HCT116 (cell line): ENCODE results near the gene SMIM5. TPM values are rescaled to one million over a fixed set of nuclear protein-coding genes. Genes with fewer than 3 reads are reported as not detected.

Source experiments
- ATAC-seq: fragments of 200-7000 bp; cut with Tn5 transposase; 2 replicates; pipeline ENCODE4 v1.9.1; 2020; ENCODE audit warnings: mild to moderate bottlenecking, moderate library complexity
- BruUV-seq: library from RNA; stranded (reverse); fragments of 400-500 nt; replicated peaks from 2 replicates; lab custom pipeline; 2021; lab: Mats Ljungman, UMichigan
- CTCF ChIA-PET: fragments of 300-600 bp; sonication (Branson Sonifier 250); formaldehyde crosslinking; loops from one replicate; lab custom pipeline; 2021; ENCODE audit warnings: antibody characterized with exemption; lab: Charles Lee
- POLR2A ChIA-PET: fragments of 300-600, 350-600 bp; sonication (Branson Sonifier 250); formaldehyde crosslinking; loops from one replicate; lab custom pipeline; 2021; ENCODE audit warnings: antibody characterized with exemption; lab: Charles Lee
- RAD21 ChIA-PET, 2 experiments: fragments of 300-600 bp; sonication (Branson Sonifier 250); formaldehyde crosslinking; loops; one replicate each; lab custom pipeline; 2023; ENCODE audit warnings: low total read pairs in 2 of 2; ENCODE audit not compliant: uncharacterized antibody in 2 of 2, unreplicated experiment in 2 of 2, low non-redundant PET in 1 of 2; lab: Charles Lee
- DNase-seq: peaks from one replicate; pipeline ENCODE4 v3.0.0-alpha.2; 2010; ENCODE audit warnings: low read depth, low spot score
- H2AFZ ChIP-seq: fragments of 200-600 bp; shearing (Covaris generic), sonication (generic); 2 replicates; pipeline ENCODE4 v1.6.1; 2017; ENCODE audit warnings: low read depth, mixed run types, mixed read lengths, antibody characterized with exemption, low read length; ENCODE audit not compliant: poor library complexity, severe bottlenecking
- H3K27ac ChIP-seq: 2 replicates; pipeline ENCODE4 v1.5.1; 2012; ENCODE audit warnings: low read depth, low read length
- H3K27me3 ChIP-seq: fragments of 200-600 bp; sonication (generic); 2 replicates; pipeline ENCODE4 v1.6.1; 2016; ENCODE audit warnings: mixed run types, low read length, mixed read lengths; ENCODE audit not compliant: insufficient read depth
- H3K36me3 ChIP-seq, 2 experiments: fragments of 200-500 bp in 1 of 2; fragments of 200-600 bp in 1 of 2; sonication (Bioruptor generic) in 1 of 2; sonication (generic) in 1 of 2; 2 replicates each; pipeline versions ENCODE4 v1.5.1 to v1.6.1; 2014 to 2016; ENCODE audit warnings: low read length in 2 of 2, inconsistent platforms in 1 of 2, mixed read lengths in 1 of 2, mixed run types in 1 of 2; ENCODE audit not compliant: insufficient read depth in 2 of 2, control insufficient read depth in 1 of 2
- H3K4me1 ChIP-seq, 2 experiments: fragments of 200-600 bp in 1 of 2; sonication (generic) in 1 of 2; 2 replicates each; pipeline versions ENCODE4 v1.5.1 to v1.6.1; 2012 to 2017; ENCODE audit warnings: low read length in 2 of 2, inconsistent platforms in 1 of 2, mild to moderate bottlenecking in 1 of 2, mixed read lengths in 1 of 2, mixed run types in 1 of 2, moderate library complexity in 1 of 2; ENCODE audit not compliant: insufficient read depth in 2 of 2, control insufficient read depth in 1 of 2
- H3K4me2 ChIP-seq: fragments of 200-600 bp; sonication (generic); 2 replicates; pipeline ENCODE4 v1.6.1; 2017; ENCODE audit warnings: mixed run types, low read length, mixed read lengths
- H3K4me3 ChIP-seq, 2 experiments: fragments of 200-600 bp in 1 of 2; sonication (generic) in 1 of 2; replicated peaks in 1 of 2; 2 replicates each; pipeline ENCODE4 v1.5.1; 2011 to 2016; ENCODE audit warnings: low read length in 2 of 2, control low read depth in 1 of 2, low read depth in 1 of 2, mild to moderate bottlenecking in 1 of 2, mixed read lengths in 1 of 2, mixed run types in 1 of 2
- H3K79me2 ChIP-seq: fragments of 200-600 bp; sonication (generic); 2 replicates; pipeline ENCODE4 v1.6.1; 2017; ENCODE audit warnings: mild to moderate bottlenecking, mixed run types, low read length, moderate library complexity, mixed read lengths; ENCODE audit not compliant: insufficient read depth
- H3K9ac ChIP-seq: fragments of 200-600 bp; sonication (generic); 2 replicates; pipeline ENCODE4 v1.6.1; 2016; ENCODE audit warnings: low read length, mixed read lengths
- H3K9me2 ChIP-seq: fragments of 200-600 bp; sonication (generic), shearing (Covaris generic); 2 replicates; pipeline ENCODE4 v1.6.1; 2017; ENCODE audit warnings: mixed run types, mild to moderate bottlenecking, moderate library complexity; ENCODE audit not compliant: insufficient read depth
- H3K9me3 ChIP-seq, 2 experiments: fragments of 200-500 bp in 1 of 2; fragments of 200-600 bp in 1 of 2; sonication (Bioruptor generic) in 1 of 2; sonication (generic) in 1 of 2; 2 replicates each; pipeline ENCODE4 v1.6.1; 2014 to 2017; ENCODE audit warnings: low read length in 2 of 2, mixed read lengths in 2 of 2, inconsistent platforms in 1 of 2, low read depth in 1 of 2, mild to moderate bottlenecking in 1 of 2, mixed run types in 1 of 2, moderate library complexity in 1 of 2; ENCODE audit not compliant: control insufficient read depth in 1 of 2, insufficient read depth in 1 of 2
- H4K20me1 ChIP-seq: fragments of 200-600 bp; sonication (generic), shearing (Covaris generic); 2 replicates; pipeline ENCODE4 v1.6.1; 2017; ENCODE audit warnings: mixed run types, mild to moderate bottlenecking, moderate library complexity; ENCODE audit not compliant: insufficient read depth
- EZH2 ChIP-seq: fragments of 200-600 bp; sonication (generic); IDR thresholded peaks from 2 replicates; pipeline ENCODE4 v1.6.1; 2017; ENCODE audit warnings: antibody characterized with exemption, mixed run types
- POLR2AphosphoS5 ChIP-seq: IDR thresholded peaks from 2 replicates; pipeline ENCODE4 v1.6.1; 2011; ENCODE audit warnings: mild to moderate bottlenecking, low read depth, low read length, moderate library complexity
- YY1 ChIP-seq: IDR thresholded peaks from 2 replicates; pipeline ENCODE4 v1.6.1; 2011; ENCODE audit warnings: low read length, low read depth, moderate library complexity, mild to moderate bottlenecking; ENCODE audit not compliant: insufficient replicate concordance; ENCODE audit errors: extremely low read depth
- ZFX ChIP-seq: fragments of 450-650 bp; IDR thresholded peaks from 2 replicates; pipeline ENCODE4 v1.6.1; 2017
- intact Hi-C: fragments of 100-400 bp; cut with micrococcal nuclease; formaldehyde crosslinking; loops from 2 replicates; pipeline ENCODE4 v1.10.0; 2022
- total RNA-seq: library from RNA; stranded (reverse); gene quantifications from one replicate; pipeline ENCODE4 v1.2.1, GENCODE V29; 2021; ENCODE audit not compliant: unreplicated experiment
- TF ChIP-seq, protein P1 (sequence below), 3 experiments: fragments of 200-600 bp in 1 of 3; sonication (generic) in 1 of 3; IDR thresholded peaks in 2 of 3; conservative IDR thresholded peaks in 1 of 3; 2 replicates each; pipeline ENCODE4 v1.5.1; 2012 to 2017; ENCODE audit warnings: low read depth in 2 of 3, low read length in 2 of 3, antibody characterized with exemption in 1 of 3, borderline replicate concordance in 1 of 3, control low read depth in 1 of 3, mild to moderate bottlenecking in 1 of 3, mixed read lengths in 1 of 3, mixed run types in 1 of 3, moderate library complexity in 1 of 3; ENCODE audit not compliant: insufficient read depth in 1 of 3
- TF ChIP-seq, protein P2 (sequence below): IDR thresholded peaks from 2 replicates; pipeline ENCODE4 v1.6.1; 2011; ENCODE audit warnings: mild to moderate bottlenecking, low read length, moderate library complexity; ENCODE audit not compliant: insufficient replicate concordance; ENCODE audit errors: extremely low read depth
- TF ChIP-seq, protein P3 (sequence below): IDR thresholded peaks from 2 replicates; pipeline ENCODE4 v1.6.1; 2012; ENCODE audit warnings: low read depth

Gene SMIM5
- total RNA-seq, 1 experiment from 2014 or later: 0.12 TPM

DNA sequence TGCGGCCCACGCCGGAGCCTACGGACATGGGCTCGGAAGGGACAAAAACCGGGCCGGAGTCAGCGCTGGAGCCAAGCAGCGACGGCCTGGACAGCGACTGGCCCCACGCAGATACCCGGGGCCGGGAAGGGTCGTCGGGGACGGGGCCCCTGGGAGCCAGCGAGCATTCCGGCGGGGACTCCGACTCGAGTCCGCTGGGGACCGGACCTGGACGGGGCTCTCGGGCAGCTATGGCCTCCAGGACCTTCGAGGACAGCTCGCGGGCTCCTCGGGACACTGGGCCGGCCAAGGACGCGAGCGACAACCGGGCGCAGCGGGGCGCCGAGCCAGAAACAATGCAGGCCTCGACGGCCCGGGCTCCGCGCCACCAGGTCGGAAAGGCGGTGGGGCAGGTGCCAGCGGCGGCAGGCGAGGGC is 44.6 kb upstream of the SMIM5 start:
- Histone ChIP-seq H3K36me3 (no peaks in the 10 kb centered on the region), H3K79me2 (no peaks in the 10 kb centered on the region), H3K4me2 (peak overlapping the region; percentile 71), H3K27ac (peak overlapping the region; percentile 60; the same call in 1 of the 2 replicates), H3K9ac (peak overlapping the region; percentile 35; the same call in 1 of the 2 replicates), H4K20me1 (no peaks in the 10 kb centered on the region), H3K9me2 (no peaks in the 10 kb centered on the region), H2AFZ (no peak overlapping the region), H3K4me3 (no peak overlapping the region; a peak in 1 of 4 replicates), H3K27me3 (no peaks in the 10 kb centered on the region), H3K9me3 (no peaks in the 10 kb centered on the region), H3K4me1 (peaks cover 5 to 24% of the 10 kb centered on the region in 2 experiments; a peak in 3 of 4 replicates)
- ChIA-PET CTCF (interaction anchor here (0.7 to 1.4 kb wide), 2 partner anchors 12 to 44 kb away, joined by 3 to 9 read pairs; no protein-coding TSS in a partner anchor), RAD21 (no interaction called here), POLR2A (no interaction called here)
- intact Hi-C loops: no loop called here
- no peak for TF ChIP-seq YY1
- no peak for TF ChIP-seq ZFX
- no peak for TF ChIP-seq EZH2
- TF ChIP-seq, protein P1, sequence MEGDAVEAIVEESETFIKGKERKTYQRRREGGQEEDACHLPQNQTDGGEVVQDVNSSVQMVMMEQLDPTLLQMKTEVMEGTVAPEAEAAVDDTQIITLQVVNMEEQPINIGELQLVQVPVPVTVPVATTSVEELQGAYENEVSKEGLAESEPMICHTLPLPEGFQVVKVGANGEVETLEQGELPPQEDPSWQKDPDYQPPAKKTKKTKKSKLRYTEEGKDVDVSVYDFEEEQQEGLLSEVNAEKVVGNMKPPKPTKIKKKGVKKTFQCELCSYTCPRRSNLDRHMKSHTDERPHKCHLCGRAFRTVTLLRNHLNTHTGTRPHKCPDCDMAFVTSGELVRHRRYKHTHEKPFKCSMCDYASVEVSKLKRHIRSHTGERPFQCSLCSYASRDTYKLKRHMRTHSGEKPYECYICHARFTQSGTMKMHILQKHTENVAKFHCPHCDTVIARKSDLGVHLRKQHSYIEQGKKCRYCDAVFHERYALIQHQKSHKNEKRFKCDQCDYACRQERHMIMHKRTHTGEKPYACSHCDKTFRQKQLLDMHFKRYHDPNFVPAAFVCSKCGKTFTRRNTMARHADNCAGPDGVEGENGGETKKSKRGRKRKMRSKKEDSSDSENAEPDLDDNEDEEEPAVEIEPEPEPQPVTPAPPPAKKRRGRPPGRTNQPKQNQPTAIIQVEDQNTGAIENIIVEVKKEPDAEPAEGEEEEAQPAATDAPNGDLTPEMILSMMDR (IDR thresholded peaks at IDR 0.05 in 2 of 3, conservative IDR thresholded peaks at IDR 0.05 in 1 of 3; ENCODE audit: borderline replicate concordance in 1 of 3, insufficient read depth in 1 of 3, low read depth in 2 of 3, low read length in 2 of 3): no peak
- no peak for TF ChIP-seq POLR2AphosphoS5
- TF ChIP-seq, protein P2, sequence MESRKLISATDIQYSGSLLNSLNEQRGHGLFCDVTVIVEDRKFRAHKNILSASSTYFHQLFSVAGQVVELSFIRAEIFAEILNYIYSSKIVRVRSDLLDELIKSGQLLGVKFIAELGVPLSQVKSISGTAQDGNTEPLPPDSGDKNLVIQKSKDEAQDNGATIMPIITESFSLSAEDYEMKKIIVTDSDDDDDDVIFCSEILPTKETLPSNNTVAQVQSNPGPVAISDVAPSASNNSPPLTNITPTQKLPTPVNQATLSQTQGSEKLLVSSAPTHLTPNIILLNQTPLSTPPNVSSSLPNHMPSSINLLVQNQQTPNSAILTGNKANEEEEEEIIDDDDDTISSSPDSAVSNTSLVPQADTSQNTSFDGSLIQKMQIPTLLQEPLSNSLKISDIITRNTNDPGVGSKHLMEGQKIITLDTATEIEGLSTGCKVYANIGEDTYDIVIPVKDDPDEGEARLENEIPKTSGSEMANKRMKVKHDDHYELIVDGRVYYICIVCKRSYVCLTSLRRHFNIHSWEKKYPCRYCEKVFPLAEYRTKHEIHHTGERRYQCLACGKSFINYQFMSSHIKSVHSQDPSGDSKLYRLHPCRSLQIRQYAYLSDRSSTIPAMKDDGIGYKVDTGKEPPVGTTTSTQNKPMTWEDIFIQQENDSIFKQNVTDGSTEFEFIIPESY: no peak
- TF ChIP-seq, protein P3, sequence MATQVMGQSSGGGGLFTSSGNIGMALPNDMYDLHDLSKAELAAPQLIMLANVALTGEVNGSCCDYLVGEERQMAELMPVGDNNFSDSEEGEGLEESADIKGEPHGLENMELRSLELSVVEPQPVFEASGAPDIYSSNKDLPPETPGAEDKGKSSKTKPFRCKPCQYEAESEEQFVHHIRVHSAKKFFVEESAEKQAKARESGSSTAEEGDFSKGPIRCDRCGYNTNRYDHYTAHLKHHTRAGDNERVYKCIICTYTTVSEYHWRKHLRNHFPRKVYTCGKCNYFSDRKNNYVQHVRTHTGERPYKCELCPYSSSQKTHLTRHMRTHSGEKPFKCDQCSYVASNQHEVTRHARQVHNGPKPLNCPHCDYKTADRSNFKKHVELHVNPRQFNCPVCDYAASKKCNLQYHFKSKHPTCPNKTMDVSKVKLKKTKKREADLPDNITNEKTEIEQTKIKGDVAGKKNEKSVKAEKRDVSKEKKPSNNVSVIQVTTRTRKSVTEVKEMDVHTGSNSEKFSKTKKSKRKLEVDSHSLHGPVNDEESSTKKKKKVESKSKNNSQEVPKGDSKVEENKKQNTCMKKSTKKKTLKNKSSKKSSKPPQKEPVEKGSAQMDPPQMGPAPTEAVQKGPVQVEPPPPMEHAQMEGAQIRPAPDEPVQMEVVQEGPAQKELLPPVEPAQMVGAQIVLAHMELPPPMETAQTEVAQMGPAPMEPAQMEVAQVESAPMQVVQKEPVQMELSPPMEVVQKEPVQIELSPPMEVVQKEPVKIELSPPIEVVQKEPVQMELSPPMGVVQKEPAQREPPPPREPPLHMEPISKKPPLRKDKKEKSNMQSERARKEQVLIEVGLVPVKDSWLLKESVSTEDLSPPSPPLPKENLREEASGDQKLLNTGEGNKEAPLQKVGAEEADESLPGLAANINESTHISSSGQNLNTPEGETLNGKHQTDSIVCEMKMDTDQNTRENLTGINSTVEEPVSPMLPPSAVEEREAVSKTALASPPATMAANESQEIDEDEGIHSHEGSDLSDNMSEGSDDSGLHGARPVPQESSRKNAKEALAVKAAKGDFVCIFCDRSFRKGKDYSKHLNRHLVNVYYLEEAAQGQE: no peak
- DNase-seq: no peak
- peak; percentile 28 for ATAC-seq
- no TSS peak for BruUV-seq
